ENCODE results near the gene LUC7L3.

GRCh38 chr17:50771991-50772785 lies 52.8 kb downstream of the LUC7L3 start:
- no peak for TF ChIP-seq POLR2A (IDR thresholded peaks at IDR 0.05; ENCODE audit: low read length)
- TF ChIP-seq GATA1 (IDR thresholded peaks at IDR 0.05; ENCODE audit: low read depth, low read length): no peak

All from erythroblast (primary cell).